Right renal pelvis (tissue), 4 donors: ENCODE results near the gene GJD3. TPM values are rescaled to one million over a fixed set of nuclear protein-coding genes. Genes with fewer than 3 reads are reported as not detected.

Source experiments
- DNase-seq, 4 donors: peaks; one replicate each; pipeline ENCODE4 v3.0.0-alpha.2; 2013; ENCODE audit warnings: low read depth in 4 of 4, low spot score in 3 of 4, missing footprints in 1 of 4
- polyA plus RNA-seq, 4 donors: library from polyadenylated mRNA; unstranded; fragments of 120-200 nt; gene quantifications; one replicate each; pipeline ENCODE4 v1.2.1, GENCODE V29; 2013; ENCODE audit not compliant: insufficient read length in 4 of 4

The GJD3 gene
- polyA plus RNA-seq, 4 donors = 0.14 to 0.18 TPM; not detected in 2

GRCh38 chr17:40354221-40355122 lies 10.1 kb downstream of the GJD3 start:
- DNase-seq = no peak

- no peak for DNase-seq
Observed at GRCh38 chr17:40352779-40353394, 11.7 kb downstream of the GJD3 start.

- DNase-seq = no peak
Observed at GRCh38 chr17:40352237-40352778, 12.2 kb downstream of the GJD3 start.

- DNase-seq = no peak
Observed at GRCh38 chr17:40351359-40352236, 12.9 kb downstream of the GJD3 start.

- no peak for DNase-seq
Observed at GRCh38 chr17:40350689-40351358, 13.7 kb downstream of the GJD3 start.

- DNase-seq = peak in 1 of 4 donors; percentile 76
Observed at GRCh38 chr17:40349895-40350688, 14.4 kb downstream of the GJD3 start.

- DNase-seq = no peak
Observed at GRCh38 chr17:40349477-40349894, 15.1 kb downstream of the GJD3 start.

GRCh38 chr17:40348562-40349476 lies 15.7 kb downstream of the GJD3 start:
- DNase-seq = no peak

- no peak for DNase-seq
Observed at GRCh38 chr17:40348136-40348504, 16.4 kb downstream of the GJD3 start.

- DNase-seq = no peak
Observed at GRCh38 chr17:40347319-40348135, 17.0 kb downstream of the GJD3 start.

- DNase-seq = no peak
Observed at GRCh38 chr17:40346765-40347158, 17.8 kb downstream of the GJD3 start.

- no peak for DNase-seq
Observed at GRCh38 chr17:40345994-40346764, 18.4 kb downstream of the GJD3 start.

- DNase-seq = no peak
Observed at GRCh38 chr17:40345161-40345993, 19.2 kb downstream of the GJD3 start.

- DNase-seq = no peak
Observed at GRCh38 chr17:40344421-40345160, 19.9 kb downstream of the GJD3 start.
